Vagina (tissue), 2 donors: Measurements from ENCODE around the gene SLC4A1AP.

Experiments
- POLR2A ChIP-seq, 2 donors: fragments of 450-650 bp; IDR thresholded peaks; one replicate each; pipeline ENCODE4 v1.6.1; 2017; ENCODE audit warnings: antibody characterized with exemption in 2 of 2, mild to moderate bottlenecking in 2 of 2, moderate library complexity in 2 of 2
- POLR2AphosphoS5 ChIP-seq, 2 donors: sonication (generic); formaldehyde crosslinking; IDR thresholded peaks; one replicate each; pipeline ENCODE4 v1.9.0; 2017; ENCODE audit warnings: antibody characterized with exemption in 2 of 2, mild to moderate bottlenecking in 2 of 2, low read depth in 1 of 2; ENCODE audit not compliant: insufficient read depth in 1 of 2
- TF ChIP-seq, protein P1 (sequence below), 3 experiments: fragments of 450-650 bp in 2 of 3; fragments of 200-600 bp in 1 of 3; sonication (generic) in 1 of 3; IDR thresholded peaks; one replicate each; pipeline ENCODE4 v1.5.1; 2017 to 2019; ENCODE audit warnings: antibody characterized with exemption in 3 of 3, mild to moderate bottlenecking in 2 of 3, moderate library complexity in 2 of 3

DNA sequence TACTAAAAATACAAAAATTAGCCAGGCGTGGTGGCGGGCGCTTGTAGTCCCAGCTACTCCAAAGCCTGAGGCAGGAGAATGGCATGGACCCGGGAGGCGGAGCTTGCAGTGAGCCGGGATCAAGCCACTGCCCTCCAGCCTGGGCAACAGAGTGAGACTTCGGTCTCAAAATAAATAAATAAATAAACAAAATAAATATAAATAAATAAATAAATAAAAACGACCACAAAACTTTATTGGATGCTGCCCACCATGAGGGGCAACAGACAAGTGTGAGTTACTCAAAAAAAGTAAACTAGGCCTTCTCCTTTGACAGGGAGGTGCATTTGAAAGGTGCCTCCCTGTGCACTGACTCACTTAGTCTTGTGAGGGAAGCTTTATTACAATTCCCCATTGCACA, 50.4 kb downstream of the SLC4A1AP start:
- TF ChIP-seq, protein P1, sequence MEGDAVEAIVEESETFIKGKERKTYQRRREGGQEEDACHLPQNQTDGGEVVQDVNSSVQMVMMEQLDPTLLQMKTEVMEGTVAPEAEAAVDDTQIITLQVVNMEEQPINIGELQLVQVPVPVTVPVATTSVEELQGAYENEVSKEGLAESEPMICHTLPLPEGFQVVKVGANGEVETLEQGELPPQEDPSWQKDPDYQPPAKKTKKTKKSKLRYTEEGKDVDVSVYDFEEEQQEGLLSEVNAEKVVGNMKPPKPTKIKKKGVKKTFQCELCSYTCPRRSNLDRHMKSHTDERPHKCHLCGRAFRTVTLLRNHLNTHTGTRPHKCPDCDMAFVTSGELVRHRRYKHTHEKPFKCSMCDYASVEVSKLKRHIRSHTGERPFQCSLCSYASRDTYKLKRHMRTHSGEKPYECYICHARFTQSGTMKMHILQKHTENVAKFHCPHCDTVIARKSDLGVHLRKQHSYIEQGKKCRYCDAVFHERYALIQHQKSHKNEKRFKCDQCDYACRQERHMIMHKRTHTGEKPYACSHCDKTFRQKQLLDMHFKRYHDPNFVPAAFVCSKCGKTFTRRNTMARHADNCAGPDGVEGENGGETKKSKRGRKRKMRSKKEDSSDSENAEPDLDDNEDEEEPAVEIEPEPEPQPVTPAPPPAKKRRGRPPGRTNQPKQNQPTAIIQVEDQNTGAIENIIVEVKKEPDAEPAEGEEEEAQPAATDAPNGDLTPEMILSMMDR (IDR thresholded peaks at IDR 0.05), result no peak
- no peak for TF ChIP-seq POLR2AphosphoS5 (IDR thresholded peaks at IDR 0.05; ENCODE audit: insufficient read depth in 1 of 2, low read depth in 1 of 2)
- no peak for TF ChIP-seq POLR2A (IDR thresholded peaks at IDR 0.05)
